IMR-90 (cell line): ENCODE results near the gene CHAT. TPM values are rescaled to one million over a fixed set of nuclear protein-coding genes. Genes with fewer than 3 reads are reported as not detected.

Source experiments
- ATAC-seq: fragments of 200-7000 bp; cut with Tn5 transposase; 2 replicates; pipeline ENCODE4 v1.9.1; 2020; ENCODE audit warnings: low read depth, mild to moderate bottlenecking, moderate library complexity
- BruUV-seq: library from RNA; stranded (reverse); fragments of 400-500 nt; replicated peaks from 2 replicates; lab custom pipeline; 2021; lab: Mats Ljungman, UMichigan
- CTCF ChIA-PET: fragments of 300-600 bp; formaldehyde crosslinking; extraction: SDS; loops from one replicate; lab custom pipeline; 2021; ENCODE audit warnings: antibody characterized with exemption; lab: Yijun Ruan, JAX
- POLR2A ChIA-PET: fragments of 300-600 bp; sonication (Branson Sonifier 250); formaldehyde crosslinking; loops from one replicate; lab custom pipeline; 2022; ENCODE audit warnings: antibody characterized with exemption; ENCODE audit not compliant: unreplicated experiment; lab: Charles Lee
- DNase-seq: peaks from one replicate; pipeline ENCODE4 v3.0.0; 2013
- H2AFZ ChIP-seq: replicated peaks from 2 replicates; pipeline ENCODE3; 2013; ENCODE audit warnings: low read length, mild to moderate bottlenecking; ENCODE audit not compliant: poor library complexity
- H2AK5ac ChIP-seq: 2 replicates; pipeline ENCODE4 v1.6.1; 2013; ENCODE audit warnings: low read depth, low read length, inconsistent platforms
- H2AK9ac ChIP-seq: replicated peaks from 2 replicates; pipeline ENCODE3; 2013; ENCODE audit warnings: mild to moderate bottlenecking, low read depth, low read length, moderate library complexity; ENCODE audit not compliant: poor library complexity
- H2BK120ac ChIP-seq: 2 replicates; pipeline ENCODE4 v1.6.1; 2013; ENCODE audit warnings: low read depth, low read length, inconsistent platforms
- H2BK15ac ChIP-seq: 3 replicates; pipeline ENCODE4 v1.6.1; 2013; ENCODE audit warnings: low read depth, low read length, inconsistent platforms
- H2BK20ac ChIP-seq: 2 replicates; pipeline ENCODE4 v1.6.1; 2013; ENCODE audit warnings: low read depth, mild to moderate bottlenecking, inconsistent platforms, low read length, moderate library complexity
- H2BK5ac ChIP-seq: 2 replicates; pipeline ENCODE4 v1.6.1; 2013; ENCODE audit warnings: mild to moderate bottlenecking, low read depth, low read length, inconsistent platforms; ENCODE audit not compliant: poor library complexity, severe bottlenecking
- H3K14ac ChIP-seq: replicated peaks from 2 replicates; pipeline ENCODE4 v1.6.1; 2013; ENCODE audit warnings: low read depth, low read length, inconsistent platforms
- H3K18ac ChIP-seq: 2 replicates; pipeline ENCODE4 v1.6.1; 2013; ENCODE audit warnings: low read depth, low read length, control low read depth
- H3K23ac ChIP-seq: 2 replicates; pipeline ENCODE4 v1.6.1; 2013; ENCODE audit warnings: low read depth, low read length, inconsistent platforms
- H3K27ac ChIP-seq: 2 replicates; pipeline ENCODE4 v1.5.1; 2013; ENCODE audit warnings: mild to moderate bottlenecking, control low read depth, low read length; ENCODE audit not compliant: insufficient read depth
- H3K27me3 ChIP-seq: 2 replicates; pipeline ENCODE4 v1.6.1; 2013; ENCODE audit warnings: low read length; ENCODE audit not compliant: control insufficient read depth, insufficient read depth
- H3K36me3 ChIP-seq: 2 replicates; pipeline ENCODE4 v1.6.1; 2013; ENCODE audit warnings: low read length, mixed read lengths; ENCODE audit not compliant: control insufficient read depth, insufficient read depth
- H3K4ac ChIP-seq: 2 replicates; pipeline ENCODE4 v1.6.1; 2013; ENCODE audit warnings: low read depth, low read length, inconsistent platforms
- H3K4me1 ChIP-seq: 2 replicates; pipeline ENCODE4 v1.6.1; 2013; ENCODE audit warnings: low read length, mixed read lengths; ENCODE audit not compliant: control insufficient read depth, insufficient read depth
- H3K4me2 ChIP-seq: 2 replicates; pipeline ENCODE4 v1.6.1; 2013; ENCODE audit warnings: low read depth, mild to moderate bottlenecking, control low read depth, low read length, moderate library complexity
- H3K4me3 ChIP-seq: 2 replicates; pipeline ENCODE4 v1.5.1; 2013; ENCODE audit warnings: low read depth, mild to moderate bottlenecking, control low read depth, low read length, moderate library complexity; ENCODE audit not compliant: insufficient read depth
- H3K56ac ChIP-seq: 2 replicates; pipeline ENCODE4 v1.6.1; 2013; ENCODE audit warnings: low read length, inconsistent platforms; ENCODE audit not compliant: insufficient read depth; ENCODE audit errors: extremely low read depth
- H3K79me1 ChIP-seq, 2 experiments: 2 replicates each; pipeline ENCODE4 v1.6.1; 2013; ENCODE audit warnings: low read length in 2 of 2, inconsistent platforms in 1 of 2, low read depth in 1 of 2
- H3K9ac ChIP-seq: 2 replicates; pipeline ENCODE4 v1.6.1; 2013; ENCODE audit warnings: low read depth, low read length, control low read depth
- H3K9me1 ChIP-seq: 2 replicates; pipeline ENCODE4 v1.6.1; 2013; ENCODE audit warnings: low read length, inconsistent platforms; ENCODE audit not compliant: insufficient read depth
- H3K9me3 ChIP-seq: 2 replicates; pipeline ENCODE4 v1.6.1; 2013; ENCODE audit warnings: low read length; ENCODE audit not compliant: control insufficient read depth, insufficient read depth
- H4K20me1 ChIP-seq: 2 replicates; pipeline ENCODE4 v1.6.1; 2013; ENCODE audit warnings: low read length, inconsistent platforms; ENCODE audit not compliant: insufficient read depth
- H4K5ac ChIP-seq: 2 replicates; pipeline ENCODE4 v1.6.1; 2013; ENCODE audit warnings: mild to moderate bottlenecking, low read depth, low read length, control low read depth
- H4K8ac ChIP-seq, 2 experiments: 2 replicates each; pipeline ENCODE4 v1.6.1; 2013; ENCODE audit warnings: low read depth in 2 of 2, low read length in 2 of 2, control low read depth in 1 of 2, inconsistent platforms in 1 of 2
- H4K91ac ChIP-seq: 2 replicates; pipeline ENCODE4 v1.6.1; 2013; ENCODE audit warnings: low read depth, low read length, inconsistent platforms; ENCODE audit not compliant: insufficient read depth
- BHLHE40 ChIP-seq: fragments of 150-350 bp; IDR thresholded peaks from 2 replicates; pipeline ENCODE4 v1.6.1; 2016; ENCODE audit warnings: mild to moderate bottlenecking, low read depth, low read length
- CEBPB ChIP-seq: IDR thresholded peaks from 2 replicates; pipeline ENCODE4 v1.6.1; 2012; ENCODE audit warnings: low read depth, low read length, improper control_type of control experiment
- CHD1 ChIP-seq: IDR thresholded peaks from 2 replicates; pipeline ENCODE4 v1.6.1; 2012; ENCODE audit warnings: low read depth, low read length, improper control_type of control experiment
- CTCF ChIP-seq: conservative IDR thresholded peaks from 2 replicates; pipeline ENCODE4 v1.5.1; 2012; ENCODE audit warnings: mild to moderate bottlenecking, low read depth, low read length, improper control_type of control experiment
- FOS ChIP-seq: fragments of 150-350 bp; IDR thresholded peaks from 2 replicates; pipeline ENCODE4 v1.6.1; 2016; ENCODE audit warnings: low read depth, low read length
- MAFK ChIP-seq: IDR thresholded peaks from 2 replicates; pipeline ENCODE4 v1.6.1; 2012; ENCODE audit warnings: low read depth, low read length, improper control_type of control experiment
- MAZ ChIP-seq: IDR thresholded peaks from 2 replicates; pipeline ENCODE4 v1.6.1; 2012; ENCODE audit warnings: low read depth, mild to moderate bottlenecking, low read length, improper control_type of control experiment, moderate library complexity, borderline replicate concordance
- POLR2A ChIP-seq: IDR thresholded peaks from 2 replicates; pipeline ENCODE4 v1.6.1; 2012; ENCODE audit warnings: mild to moderate bottlenecking, low read depth, low read length
- RCOR1 ChIP-seq: IDR thresholded peaks from 2 replicates; pipeline ENCODE4 v1.6.1; 2012; ENCODE audit warnings: mild to moderate bottlenecking, low read length, improper control_type of control experiment; ENCODE audit not compliant: insufficient replicate concordance
- RFX5 ChIP-seq: IDR thresholded peaks from 2 replicates; pipeline ENCODE4 v1.8.0; 2012; ENCODE audit warnings: low read depth, mild to moderate bottlenecking, low read length, moderate library complexity
- SMC3 ChIP-seq: fragments of 150-350 bp; IDR thresholded peaks from 2 replicates; pipeline ENCODE4 v1.6.1; 2016; ENCODE audit warnings: low read depth, mild to moderate bottlenecking, antibody characterized with exemption, low read length, moderate library complexity
- USF2 ChIP-seq: fragments of 150-350 bp; IDR thresholded peaks from 2 replicates; pipeline ENCODE4 v1.6.1; 2017; ENCODE audit warnings: mild to moderate bottlenecking, antibody characterized with exemption, low read length, low read depth
- WGBS, 2 experiments: methylation state at CpG; one replicate each; pipeline versions ENCODE4 v1.1.5 to v1.1.7; 2013; ENCODE audit warnings: missing lambda C conversion rate in 2 of 2; ENCODE audit not compliant: insufficient read length in 1 of 2; ENCODE audit errors: extremely low coverage in 2 of 2; 5-methylcytosine and 5-hydroxymethylcytosine counted together
- dilution Hi-C: fragments of 300-500 bp; cut with HindIII; formaldehyde crosslinking; loops from one replicate; pipeline ENCODE4 v1.14.3; 2018; ENCODE audit warnings: low sequenced_read_pairs; ENCODE audit not compliant: unreplicated experiment
- in situ Hi-C: fragments of 300-500 bp; cut with MboI; formaldehyde crosslinking; loops from 3 replicates; pipeline ENCODE4 v1.14.3; 2019; ENCODE audit warnings: low sequenced_read_pairs, inconsistent platforms, mixed read lengths
- intact Hi-C: fragments of 100-400 bp; cut with micrococcal nuclease; formaldehyde crosslinking; loops from 2 replicates; pipeline ENCODE4 v1.10.0; 2022
- polyA plus RNA-seq, 3 experiments: library from polyadenylated mRNA; depleted of rRNA; stranded (reverse); fragments of >200 nt; gene quantifications; 2 replicates each; pipeline ENCODE4 v1.2.3, GENCODE V29; 2012; ENCODE audit warnings: low replicate concordance in 1 of 3
- total RNA-seq: library from RNA; depleted of rRNA; stranded (reverse); fragments of >200 nt; gene quantifications from 2 replicates; pipeline ENCODE4 v1.2.3, GENCODE V29; 2012

CHAT gene
- total and polyA plus RNA-seq, 2 of the 4 experiments (the other 2 are of a cell fraction) = not detected

GRCh38 chr10:49611166-49611815 lies 2.5 kb upstream of the CHAT start:
- H3K56ac ChIP-seq = no peak overlapping the region

More at GRCh38 chr10:49611166-49611815, 2.5 kb upstream of the CHAT start:
- Histone ChIP-seq H2BK20ac (no peak overlapping the region), H4K91ac (no peak overlapping the region), H2BK120ac (no peak overlapping the region), H3K18ac (no peak overlapping the region), H2BK5ac (no peak overlapping the region), H3K36me3 (no peaks in the 10 kb centered on the region), H3K4me3 (no peak overlapping the region), H2BK15ac (no peak overlapping the region), H3K14ac (no peak overlapping the region), H3K27me3 (peaks cover 83% of the 10 kb centered on the region), H2AFZ (no peak overlapping the region), H3K23ac (no peak overlapping the region), H3K4ac (no peak overlapping the region), H2AK9ac (no peak overlapping the region), H3K79me1 (no peaks in the 10 kb centered on the region), H3K27ac (no peak overlapping the region), H3K9me1 (no peaks in the 10 kb centered on the region), H4K5ac (no peak overlapping the region), H3K4me2 (no peak overlapping the region), H3K9me3 (peaks cover 12% of the 10 kb centered on the region; the same call in 1 of the 2 replicates), H4K8ac (no peak overlapping the region), H4K20me1 (no peaks in the 10 kb centered on the region), H3K4me1 (no peaks in the 10 kb centered on the region), H2AK5ac (no peak overlapping the region), H3K9ac (no peak overlapping the region)
- POLR2A ChIA-PET = no interaction called here
- intact Hi-C loops (no loop called here), in situ Hi-C loops (no loop called here), dilution Hi-C loops (no loop called here)
- WGBS, 2 experiments = 6% methylated on average over 45 of the region's 63 CpGs; no CpG with 5 or more reads in 1 of the 2 experiments
- DNase-seq (no peak), ATAC-seq (no peak)
- BruUV-seq = no TSS peak
- no peak for TF ChIP-seq RFX5
- TF ChIP-seq POLR2A = no peak
- TF ChIP-seq CTCF = no peak
- TF ChIP-seq CHD1 = no peak
- TF ChIP-seq FOS = no peak
- TF ChIP-seq CEBPB = no peak
- no peak for TF ChIP-seq MAZ
- no peak for TF ChIP-seq MAFK
- TF ChIP-seq USF2 = no peak
- TF ChIP-seq BHLHE40 = no peak
- no peak for TF ChIP-seq RCOR1
- no peak for TF ChIP-seq SMC3
- CTCF ChIA-PET = no interaction called here
